Endothelial cell of umbilical vein (primary cell): ENCODE results near the gene DMD. TPM values are rescaled to one million over a fixed set of nuclear protein-coding genes. Genes with fewer than 3 reads are reported as not detected.

ENCODE experiments used
- BruUV-seq: library from RNA; stranded (reverse); fragments of 400-500 nt; replicated peaks from 2 replicates; lab custom pipeline; 2021; lab: Mats Ljungman, UMichigan
- CTCF ChIA-PET: fragments of 300-600, 350-600 bp; sonication (Branson Sonifier 250); formaldehyde crosslinking; loops from one replicate; lab custom pipeline; 2021; ENCODE audit warnings: antibody characterized with exemption, inconsistent platforms; lab: Charles Lee
- POLR2A ChIA-PET: fragments of 300-600, 350-600 bp; sonication (Branson Sonifier 250); formaldehyde crosslinking; loops from one replicate; lab custom pipeline; 2021; ENCODE audit warnings: antibody characterized with exemption, inconsistent platforms; lab: Charles Lee
- DNase-seq: peaks from one replicate; pipeline ENCODE4 v3.0.0-alpha.2; 2011; ENCODE audit warnings: low read depth, low spot score
- FAIRE-seq: peaks from 2 replicates; lab custom pipeline; 2011; peaks lifted over from hg19 to GRCh38; lab: Jason Lieb, UNC
- H2AFZ ChIP-seq: 2 replicates; pipeline ENCODE4 v1.6.0; 2012; ENCODE audit warnings: low read depth, low read length, control low read depth, inconsistent platforms
- H3K27ac ChIP-seq: 2 replicates; pipeline ENCODE4 v1.5.1; 2011; ENCODE audit warnings: low read depth, mild to moderate bottlenecking, control low read depth, low read length, moderate library complexity; ENCODE audit not compliant: insufficient read depth
- H3K27me3 ChIP-seq, 2 experiments: 2 replicates each; pipeline versions ENCODE4 v1.6.0 to v1.6.1; 2011; ENCODE audit warnings: low read length in 2 of 2, mixed read lengths in 1 of 2; ENCODE audit not compliant: control insufficient read depth in 2 of 2, insufficient read depth in 2 of 2
- H3K36me3 ChIP-seq, 2 experiments: 2 replicates in 1 of 2; 3 replicates in 1 of 2; pipeline ENCODE4 v1.5.1; 2011; ENCODE audit warnings: low read length in 2 of 2, mild to moderate bottlenecking in 1 of 2, moderate library complexity in 1 of 2; ENCODE audit not compliant: control insufficient read depth in 2 of 2, insufficient read depth in 2 of 2; ENCODE audit errors: extremely low read depth in 1 of 2
- H3K4me1 ChIP-seq: 3 replicates; pipeline ENCODE4 v1.5.1; 2011; ENCODE audit warnings: mild to moderate bottlenecking, low read length; ENCODE audit not compliant: control insufficient read depth, insufficient read depth; ENCODE audit errors: extremely low read depth
- H3K4me2 ChIP-seq: 2 replicates; pipeline ENCODE4 v1.6.1; 2011; ENCODE audit warnings: low read length, control low read depth, mixed read lengths; ENCODE audit not compliant: insufficient read depth
- H3K4me3 ChIP-seq, 3 experiments: fragments of 200-600 bp in 1 of 3; sonication (generic), shearing (Covaris generic) in 1 of 3; replicated peaks in 1 of 3; 2 replicates each; pipeline ENCODE4 v1.5.1; 2011 to 2016; ENCODE audit warnings: control low read depth in 3 of 3, low read length in 3 of 3, mild to moderate bottlenecking in 2 of 3, inconsistent platforms in 1 of 3, low read depth in 1 of 3, moderate library complexity in 1 of 3; ENCODE audit not compliant: insufficient read depth in 1 of 3
- H3K79me2 ChIP-seq: 2 replicates; pipeline ENCODE4 v1.6.0; 2012; ENCODE audit warnings: low read length, inconsistent platforms; ENCODE audit not compliant: control insufficient read depth, insufficient read depth
- H3K9ac ChIP-seq: replicated peaks from 2 replicates; pipeline ENCODE3; 2011; ENCODE audit warnings: low read length, control low read depth; ENCODE audit not compliant: insufficient read depth; ENCODE audit errors: extremely low read depth
- H3K9me1 ChIP-seq: replicated peaks from 3 replicates; pipeline ENCODE4 v1.6.0; 2011; ENCODE audit warnings: mild to moderate bottlenecking, low read length; ENCODE audit not compliant: control insufficient read depth, insufficient read depth; ENCODE audit errors: extremely low read depth
- H3K9me3 ChIP-seq: replicated peaks from 2 replicates; pipeline ENCODE4 v1.5.1; 2012; ENCODE audit warnings: low read length, inconsistent platforms; ENCODE audit not compliant: control insufficient read depth, insufficient read depth
- H4K20me1 ChIP-seq: replicated peaks from 2 replicates; pipeline ENCODE3; 2011; ENCODE audit warnings: mild to moderate bottlenecking, low read length; ENCODE audit not compliant: control insufficient read depth, insufficient read depth; ENCODE audit errors: extremely low read depth
- CTCF ChIP-seq, 2 donors: IDR thresholded peaks; 1 replicate in 1 of 2; 2 replicates in 1 of 2; pipeline ENCODE4 v1.5.1; 2011; ENCODE audit warnings: low read length in 2 of 2, mild to moderate bottlenecking in 2 of 2, moderate library complexity in 2 of 2, control low read depth in 1 of 2, inconsistent platforms in 1 of 2, low read depth in 1 of 2; ENCODE audit not compliant: insufficient read depth in 1 of 2; ENCODE audit errors: extremely low read depth in 1 of 2
- EZH2 ChIP-seq: IDR thresholded peaks from 2 replicates; pipeline ENCODE4 v1.6.1; 2012; ENCODE audit warnings: borderline replicate concordance, low read depth, mild to moderate bottlenecking, moderate library complexity, low read length, inconsistent platforms; ENCODE audit not compliant: severe bottlenecking
- GATA2 ChIP-seq: IDR thresholded peaks from 2 replicates; pipeline ENCODE4 v1.7.0; 2011; ENCODE audit warnings: low read depth, mild to moderate bottlenecking, moderate library complexity, mixed read lengths, low read length; ENCODE audit not compliant: insufficient read length, insufficient read depth
- MAX ChIP-seq: IDR thresholded peaks from 2 replicates; pipeline ENCODE4 v1.6.1; 2011; ENCODE audit not compliant: insufficient read depth, insufficient read length
- dilution Hi-C: fragments of 300-500 bp; cut with MboI; formaldehyde crosslinking; loops from one replicate; pipeline ENCODE4 v1.15.0; 2019; ENCODE audit warnings: low sequenced_read_pairs; ENCODE audit not compliant: extremely low pct_ligation_motif_present
- intact Hi-C: fragments of 100-400 bp; cut with micrococcal nuclease; formaldehyde crosslinking; loops from one replicate; pipeline ENCODE4 v1.10.0; 2022
- polyA plus RNA-seq, 4 experiments: library from polyadenylated mRNA; depleted of rRNA in 3 of 4; stranded (reverse) in 3 of 4; unstranded in 1 of 4; fragments of >200 nt; gene quantifications; 2 replicates each; pipeline versions ENCODE4 v1.2.1 to v1.2.3, GENCODE V29; 2011 to 2012; ENCODE audit warnings: missing spikeins in 1 of 4
- total RNA-seq: library from RNA; stranded (reverse); gene quantifications from 2 replicates; pipeline ENCODE4 v1.2.3, GENCODE V29; 2021

The DMD gene
- total and polyA plus RNA-seq, 2 donors (not counting 3 experiments of a cell fraction or from before 2014, with no cell fraction given): 7.3 to 9.0 TPM

GRCh38 chrX:31213941-31214340, 1997.4 kb downstream of the DMD start:
- H3K36me3 ChIP-seq: no peaks in the 10 kb centered on the region
- no peaks in the 10 kb centered on the region for H3K9me3 ChIP-seq
- CTCF ChIA-PET: interaction anchor here (0.6 to 3.7 kb wide), 22 partner anchors 8 to 446 kb away, joined by 3 to 37 read pairs (median 4); no protein-coding TSS in a partner anchor
- dilution Hi-C loops (no loop called here), intact Hi-C loops (loop anchor here (1.0 to 2.0 kb wide), 3 partner anchors 210 to 444 kb away; no protein-coding TSS in a partner anchor)
- no peaks in the 10 kb centered on the region for H3K27me3 ChIP-seq
- no peak overlapping the region for H3K4me3 ChIP-seq
- H2AFZ ChIP-seq: no peak overlapping the region
- POLR2A ChIA-PET: no interaction called here
- no peak overlapping the region for H3K27ac ChIP-seq
- H3K9ac ChIP-seq: no peak overlapping the region
- H3K79me2 ChIP-seq: no peaks in the 10 kb centered on the region
- no peak overlapping the region for H3K4me2 ChIP-seq
- peaks cover 20% of the 10 kb centered on the region for H3K4me1 ChIP-seq
- H4K20me1 ChIP-seq: no peaks in the 10 kb centered on the region
- H3K9me1 ChIP-seq: no peaks in the 10 kb centered on the region
- peak; percentile 19 for DNase-seq
- BruUV-seq: no TSS peak
- peak; percentile 96 for FAIRE-seq
- TF ChIP-seq CTCF (IDR thresholded peaks at IDR 0.05; ENCODE audit: extremely low read depth in 1 of 2, insufficient read depth in 1 of 2, low read depth in 1 of 2, low read length in 2 of 2) (peak; percentile 19 to 40), EZH2 (no peak)

- DNase-seq: peak; percentile 9
- ChIA-PET CTCF (interaction anchor here (0.6 to 3.7 kb wide), 22 partner anchors 8 to 447 kb away, joined by 3 to 37 read pairs (median 4); no protein-coding TSS in a partner anchor), POLR2A (no interaction called here)
- H3K9me3 ChIP-seq: no peaks in the 10 kb centered on the region
- H3K27me3 ChIP-seq: no peaks in the 10 kb centered on the region
- no peaks in the 10 kb centered on the region for H3K9me1 ChIP-seq
- dilution Hi-C loops: no loop called here
- BruUV-seq: no TSS peak
- no peak overlapping the region for H3K4me2 ChIP-seq
- H3K36me3 ChIP-seq: no peaks in the 10 kb centered on the region
- no peak overlapping the region for H2AFZ ChIP-seq
- H3K9ac ChIP-seq: no peak overlapping the region
- no peak overlapping the region for H3K27ac ChIP-seq
- H3K4me3 ChIP-seq: no peak overlapping the region
- H3K4me1 ChIP-seq: peaks cover 24% of the 10 kb centered on the region
- no peaks in the 10 kb centered on the region for H4K20me1 ChIP-seq
- intact Hi-C loops: loop anchor here (1.0 kb wide), 1 partner anchor 445 kb away; no protein-coding TSS in a partner anchor
- FAIRE-seq: no peak
- H3K79me2 ChIP-seq: no peaks in the 10 kb centered on the region
- TF ChIP-seq GATA2 (no peak), MAX (no peak), CTCF (IDR thresholded peaks at IDR 0.05; ENCODE audit: extremely low read depth in 1 of 2, insufficient read depth in 1 of 2, low read depth in 1 of 2, low read length in 2 of 2) (no peak)
These were observed 1998.2 kb downstream of the DMD start for GRCh38 chrX:31212856-31213748.
